Activated CD8-positive, alpha-beta memory T cell treated with anti-CD3 and anti-CD28 coated beads, Interleukin-2, amount 50 U/mL, for 1 hour (primary cell): ENCODE results near the gene FGF22.
A peak's percentile ranks its signal among the peaks of the same experiment; 100 is the strongest.
"Not testable (repeated sequence)": the region's sequence is repeated elsewhere in the genome, so short reads cannot be mapped to it uniquely, and the experiment has no call there.

Source experiments
- DNase-seq: peaks from one replicate; pipeline ENCODE4 v3.0.0-alpha.2; 2020; ENCODE audit errors: extremely low read depth

The FGF22 gene

DNA sequence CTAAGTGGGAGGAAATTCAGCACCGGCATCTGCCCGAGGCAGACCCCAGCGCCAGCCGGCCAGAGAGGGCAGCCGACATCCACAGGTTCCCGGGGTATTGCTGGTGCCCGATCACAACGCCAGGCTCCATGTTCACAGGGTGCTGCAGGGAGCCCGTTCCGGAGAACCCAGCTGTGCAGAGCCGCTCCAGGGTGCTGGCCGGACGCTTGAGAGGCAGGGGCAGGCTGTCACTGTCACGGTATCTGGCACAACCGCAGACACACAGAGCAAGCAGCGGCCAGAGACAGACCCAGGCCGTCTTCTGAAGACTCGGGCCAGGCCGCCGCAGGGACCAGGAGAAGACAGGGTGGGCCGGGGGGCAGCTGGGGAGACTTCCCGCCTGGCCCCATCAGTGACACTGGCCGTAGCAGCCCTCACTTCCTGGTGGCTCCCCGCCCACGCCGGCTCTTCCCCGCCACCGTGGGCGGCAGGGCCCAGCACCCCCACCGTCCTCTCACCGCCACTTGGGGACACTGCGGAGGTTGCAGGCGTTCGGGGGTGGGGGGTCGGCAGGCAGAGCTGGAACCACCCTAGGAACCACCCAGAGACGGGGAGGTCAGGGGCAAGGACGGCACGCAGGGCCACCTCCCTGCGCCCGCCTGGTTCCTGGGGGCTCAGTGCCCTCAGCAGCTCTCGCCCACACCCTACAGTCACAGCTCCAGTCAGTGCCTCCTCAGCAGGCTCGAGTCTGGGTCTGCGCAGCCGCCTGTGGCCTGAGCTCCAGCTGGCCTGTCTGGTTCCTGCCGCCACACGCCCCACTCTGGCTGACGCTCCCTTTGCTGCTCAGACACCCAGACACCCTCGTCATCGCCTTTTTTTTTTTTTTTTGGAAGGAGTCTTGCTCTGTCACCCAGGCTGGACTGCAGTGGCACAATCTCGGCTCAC, 19.5 kb downstream of the FGF22 start:
- DNase-seq, result no peak

DNA sequence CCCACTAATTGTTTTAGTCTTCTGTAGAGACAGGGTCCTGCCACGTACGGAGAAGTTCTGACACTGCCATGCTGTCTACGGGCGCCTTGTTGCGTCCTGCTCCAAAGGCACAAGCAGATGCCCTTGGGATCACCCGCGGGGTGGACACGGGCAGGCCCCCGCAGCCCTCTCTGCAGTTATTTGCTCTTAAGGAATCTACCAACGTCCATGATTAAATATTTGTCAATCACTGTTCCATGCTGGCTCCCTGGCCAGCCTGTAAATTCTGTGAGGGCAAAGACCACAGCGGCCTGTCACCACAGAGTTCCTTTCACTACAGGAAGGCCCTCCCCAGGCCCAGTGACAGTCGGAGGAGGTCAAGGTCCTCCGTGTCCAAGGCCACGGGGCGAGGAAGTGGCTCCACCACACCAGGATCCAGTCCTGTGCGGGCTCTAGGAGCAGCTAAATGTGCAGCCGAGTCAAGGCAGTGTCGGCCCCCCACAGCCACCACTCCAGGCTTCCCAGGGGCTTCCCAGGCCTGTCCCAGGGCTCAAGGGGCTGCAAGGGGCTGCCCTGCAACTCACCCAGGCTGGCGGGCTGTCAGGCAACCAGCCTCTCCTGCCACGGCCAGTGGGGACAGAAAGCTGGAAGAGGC, 21.2 kb downstream of the FGF22 start:
- DNase-seq, result no peak

DNA sequence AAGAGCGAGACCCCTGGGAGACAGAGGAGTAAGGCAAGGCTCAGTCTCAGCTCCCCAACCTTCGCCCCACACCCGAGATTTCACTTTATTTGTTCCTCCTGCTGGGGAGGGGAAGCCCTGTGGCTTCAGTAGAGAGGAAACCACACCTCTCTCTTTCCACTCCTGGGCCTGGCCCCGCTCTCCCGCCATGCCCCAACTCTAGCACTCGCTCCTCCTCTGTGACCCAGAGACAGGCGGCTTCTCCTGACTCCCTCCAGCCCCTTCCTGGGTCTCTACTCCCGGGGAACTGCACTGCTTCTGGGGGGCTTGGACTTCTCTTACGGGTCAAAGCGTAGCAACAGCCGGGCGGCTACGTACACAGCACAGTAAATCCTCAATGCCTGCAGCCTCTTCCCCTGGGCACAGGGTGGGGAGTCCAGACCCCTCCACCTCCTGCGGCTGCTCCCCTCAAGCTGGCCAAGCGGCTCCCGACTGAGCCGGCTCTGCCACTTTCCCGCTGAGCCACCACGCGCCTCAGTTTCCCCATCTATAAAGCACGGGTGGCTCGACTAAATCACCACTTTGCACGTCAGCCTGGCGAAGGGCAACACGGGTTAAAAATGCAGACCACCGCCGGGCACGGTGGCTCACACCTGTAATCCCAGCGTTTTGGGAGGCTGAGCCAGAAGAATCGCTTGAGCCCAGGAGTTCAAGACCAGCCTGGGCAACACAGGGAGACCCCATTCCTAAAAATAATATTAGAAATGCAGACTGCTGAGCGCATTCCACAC, 21.9 kb downstream of the FGF22 start:
- no peak for DNase-seq

DNA sequence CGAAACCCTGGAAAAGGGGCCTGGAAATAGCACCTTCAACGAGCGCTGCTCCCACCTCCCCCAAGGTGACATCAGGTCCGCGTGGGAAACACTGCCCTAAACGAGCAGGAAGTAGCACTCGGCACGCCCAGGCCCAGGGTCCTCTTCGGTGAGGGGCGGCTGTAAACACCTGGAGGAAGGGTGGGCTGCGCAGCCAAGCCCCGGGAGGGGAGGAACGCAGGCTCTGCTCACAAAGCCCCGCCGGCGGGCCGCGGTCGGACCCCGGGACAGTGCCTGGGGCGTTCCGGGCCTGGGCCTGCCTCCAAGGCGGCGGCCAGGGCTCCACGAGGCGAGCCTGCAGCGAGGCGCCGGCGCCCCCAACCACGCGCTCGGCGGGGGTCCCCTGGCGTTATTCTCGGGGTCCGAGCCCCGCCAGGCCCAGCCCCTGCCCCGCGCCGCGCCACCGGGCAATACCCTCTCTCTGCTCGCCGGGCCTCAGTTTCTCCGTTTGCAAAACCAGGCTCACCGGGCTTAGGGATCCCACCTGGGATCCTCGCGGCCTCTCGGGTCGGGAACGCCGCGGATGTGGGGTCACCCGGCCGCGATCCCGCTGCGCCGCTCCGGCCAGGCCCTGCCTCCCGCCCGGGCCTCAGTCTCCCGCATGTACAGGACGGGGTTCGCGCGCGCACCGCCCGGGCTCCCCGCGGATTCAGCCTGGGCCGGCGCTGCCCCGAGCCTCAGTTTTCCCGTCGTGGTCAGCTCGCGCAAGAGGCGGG, 22.7 kb downstream of the FGF22 start:
- no peak for DNase-seq

DNA sequence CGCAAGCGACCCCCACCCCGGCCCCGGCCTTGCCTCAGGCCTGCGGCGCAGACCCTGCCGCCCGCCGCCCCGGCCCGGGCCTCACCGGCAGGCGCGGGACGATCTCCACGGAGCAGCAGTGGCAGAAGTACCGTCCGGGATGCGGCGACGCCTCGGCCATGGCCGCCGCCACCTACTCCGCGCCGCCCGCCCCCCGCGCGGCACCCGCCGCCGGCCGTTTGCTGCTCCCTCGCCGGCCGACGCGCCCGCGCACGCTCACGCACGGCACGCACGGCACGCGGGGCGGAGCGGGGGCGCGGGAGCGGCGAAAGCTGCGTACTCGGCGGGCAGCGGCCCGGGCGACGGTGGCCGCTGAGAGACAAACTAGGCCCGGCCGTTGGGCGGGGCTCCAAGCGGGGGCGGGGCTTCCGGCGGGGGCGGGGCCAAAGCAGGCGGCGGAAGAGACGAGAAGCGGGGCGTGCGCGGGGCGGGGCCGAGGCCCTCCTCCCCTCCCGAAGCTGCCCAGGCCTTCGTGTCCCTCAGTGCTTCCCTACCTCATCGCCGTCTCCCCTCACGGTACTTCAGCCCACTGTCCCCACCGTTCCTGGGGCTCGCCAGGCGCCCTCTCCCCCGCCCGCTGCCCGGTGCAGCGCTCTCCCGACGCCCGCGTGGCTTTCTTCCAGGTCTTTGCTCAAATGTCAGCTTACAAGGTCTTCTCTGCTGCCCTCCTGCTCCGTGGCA, 23.4 kb downstream of the FGF22 start, which contains the start of gene RNF126:
Gene RNF126, minus strand, starts transcription at position 253 of the 720 bp plus-strand sequence. Its CDS starts 93 bp downstream, at position 160.
- DNase-seq, result peak; percentile 71

DNA sequence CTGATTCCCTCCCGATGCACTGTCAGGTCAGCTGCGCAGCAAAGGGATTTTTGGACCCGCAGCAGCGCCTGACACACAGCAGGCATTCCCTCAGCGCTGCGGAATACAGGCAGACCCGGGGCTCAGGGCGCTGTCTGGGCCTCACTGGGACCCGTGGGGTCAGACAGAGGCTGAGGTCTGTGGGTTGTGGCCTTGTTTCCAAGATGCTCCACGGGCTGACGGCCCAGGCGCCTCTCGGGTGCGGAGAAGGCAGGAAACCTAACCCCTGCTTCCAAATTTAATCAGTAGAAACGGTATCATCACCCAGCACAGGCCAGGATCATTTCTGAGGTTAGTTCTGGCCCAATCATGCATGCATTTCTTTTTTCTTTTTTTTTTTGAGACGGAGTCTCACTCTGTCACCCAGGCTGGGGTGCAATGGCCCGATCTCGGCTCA, 24.0 kb downstream of the FGF22 start:
- no peak for DNase-seq

DNA sequence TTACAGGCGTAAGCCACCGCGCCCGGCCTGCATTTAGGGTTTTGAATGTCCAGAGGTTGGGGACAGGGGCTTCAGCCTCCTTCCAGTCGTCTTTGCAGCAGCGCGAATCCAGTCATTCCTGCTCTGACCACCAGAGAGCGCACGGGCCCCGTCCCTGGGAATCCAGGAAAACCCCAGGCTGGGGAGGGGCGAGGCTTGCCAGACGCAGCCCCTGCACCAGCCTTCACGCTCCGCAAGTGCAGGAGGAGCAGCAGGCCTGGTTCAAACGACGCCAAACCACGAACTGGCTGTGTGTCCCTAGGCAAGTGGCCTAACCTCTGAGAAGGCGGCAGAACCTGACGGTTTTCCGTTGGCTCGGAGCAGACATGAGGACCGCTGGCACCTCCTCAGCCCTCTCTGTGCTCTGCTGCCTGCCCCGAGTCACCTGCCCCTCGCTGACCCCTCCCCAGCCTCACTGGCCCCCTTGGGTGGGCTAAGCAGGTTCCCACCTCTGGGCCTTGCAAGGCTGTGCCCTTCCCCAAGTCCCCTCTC, 25.3 kb downstream of the FGF22 start:
- DNase-seq, result peak; percentile 49

DNA sequence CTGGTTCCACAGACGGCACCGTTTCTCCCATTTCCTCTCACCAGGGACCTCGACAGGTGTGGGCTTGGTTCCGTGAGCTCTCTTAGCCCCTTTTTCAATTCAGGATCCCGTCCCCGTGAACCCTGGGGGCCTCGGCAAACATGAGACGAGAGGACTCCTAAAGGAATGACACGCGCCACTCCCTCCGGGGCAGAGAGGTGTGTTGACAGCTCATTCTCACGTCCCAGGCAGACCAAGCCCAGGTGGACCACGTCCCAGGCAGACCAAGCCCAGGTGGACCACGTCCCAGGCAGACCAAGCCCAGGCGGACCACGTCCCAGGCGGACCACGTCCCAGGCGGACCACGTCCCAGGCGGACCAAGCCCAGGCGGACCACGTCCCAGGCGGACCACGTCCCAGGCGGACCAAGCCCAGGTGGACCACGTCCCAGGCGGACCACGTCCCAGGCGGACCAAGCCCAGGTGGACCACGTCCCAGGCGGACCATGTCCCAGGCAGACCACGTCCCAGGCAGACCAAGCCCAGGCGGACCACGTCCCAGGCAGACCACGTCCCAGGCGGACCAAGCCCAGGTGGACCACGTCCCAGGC, 27.4 kb downstream of the FGF22 start:
- not testable (repeated sequence) for DNase-seq

DNA sequence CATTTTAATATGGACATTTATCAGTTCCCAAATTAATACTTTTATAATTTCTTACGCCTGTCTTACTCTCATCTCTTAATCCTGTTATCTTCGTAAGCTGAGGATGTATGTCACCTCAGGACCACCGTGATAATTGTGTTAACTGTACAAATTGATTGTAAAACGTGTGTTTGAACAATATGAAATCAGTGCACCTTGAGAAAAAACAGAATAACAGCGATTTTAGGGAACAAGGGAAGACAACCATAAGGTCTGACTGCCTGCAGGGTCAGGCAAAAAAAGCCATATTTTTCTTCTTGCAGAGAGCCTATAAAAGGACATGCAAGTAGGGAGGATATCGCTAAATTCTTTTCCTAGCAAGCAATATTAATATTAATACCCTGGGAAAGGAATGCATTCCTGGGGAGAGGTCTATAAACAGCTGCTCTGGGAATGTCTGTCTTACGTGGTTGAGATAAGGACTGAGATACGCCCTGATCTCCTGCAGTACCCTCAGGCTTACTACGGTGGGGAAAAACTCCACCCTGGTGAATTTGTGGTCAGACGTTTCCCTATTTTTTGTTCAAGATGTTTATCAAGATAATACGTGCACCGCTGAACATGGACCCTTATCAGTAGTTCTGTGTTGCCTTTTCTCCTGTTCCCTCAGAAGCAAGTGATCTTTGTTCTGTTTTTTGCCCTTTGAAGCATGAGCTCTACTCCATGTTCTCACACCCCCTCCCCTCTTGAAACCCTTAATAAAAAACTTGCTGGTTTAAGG, 29.2 kb downstream of the FGF22 start:
- DNase-seq, result not testable (repeated sequence)

DNA sequence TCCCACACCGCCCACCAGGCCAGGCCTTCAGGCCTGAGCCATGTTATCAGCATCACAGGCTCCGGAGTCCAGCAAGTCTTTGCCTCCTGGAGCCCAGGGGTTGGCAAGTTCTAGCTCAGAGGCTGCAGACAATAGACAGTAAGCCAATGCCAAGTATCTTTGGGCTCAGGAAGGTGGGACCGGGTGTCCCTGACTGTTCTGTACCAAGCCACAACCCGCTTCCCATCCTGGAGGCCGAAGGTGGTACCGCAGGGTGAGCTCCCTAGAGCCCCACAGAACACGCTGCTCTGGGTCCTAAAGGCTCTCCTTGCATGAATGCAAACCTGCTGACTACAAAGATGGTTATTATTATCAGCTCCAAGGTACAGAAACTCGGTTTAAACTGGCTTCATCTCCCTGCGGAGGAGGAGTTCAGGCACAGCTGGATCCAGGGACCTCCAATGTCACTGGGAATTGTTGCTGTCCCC, 31.0 kb downstream of the FGF22 start:
- no peak for DNase-seq

DNA sequence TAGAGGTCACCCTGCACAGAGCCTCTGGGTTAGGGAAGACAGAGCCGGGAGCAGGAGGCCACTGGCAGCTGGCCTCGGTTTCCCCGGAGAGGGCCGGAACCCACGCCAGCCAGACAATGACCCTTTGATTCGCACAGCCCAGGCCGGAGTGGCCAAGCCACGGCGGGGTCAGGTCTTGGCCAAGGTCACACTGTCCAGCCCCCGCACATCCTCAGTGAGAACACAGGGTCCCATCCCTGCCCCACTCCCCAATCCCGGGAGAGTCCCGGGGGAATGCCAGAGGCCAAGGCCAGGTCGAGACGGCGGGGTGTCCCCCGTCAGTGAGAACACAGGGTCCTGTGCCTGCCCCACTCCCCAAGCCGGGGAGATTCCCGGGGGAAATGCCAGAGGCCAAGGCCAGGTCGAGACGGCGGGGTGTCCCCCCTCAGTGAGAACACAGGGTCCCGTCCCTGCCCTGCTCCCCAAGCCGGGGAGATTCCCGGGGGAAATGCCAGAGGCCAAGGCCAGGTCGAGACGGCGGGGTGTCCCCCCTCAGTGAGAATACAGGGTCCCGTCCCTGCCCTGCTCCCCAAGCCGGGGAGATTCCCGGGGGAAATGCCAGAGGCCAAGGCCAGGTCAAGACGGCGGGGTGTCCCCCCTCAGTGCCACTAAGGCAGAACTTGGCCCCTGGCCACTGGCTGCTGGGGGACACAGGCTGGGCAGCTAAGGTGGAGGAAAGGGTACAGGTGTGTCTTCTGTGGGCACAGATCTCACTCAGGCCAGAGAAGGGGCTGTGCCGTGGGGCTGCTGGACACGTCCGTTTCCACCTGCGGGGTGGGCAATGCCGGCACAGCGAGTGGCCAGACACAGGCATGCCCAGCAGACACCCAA, 34.8 kb downstream of the FGF22 start:
- no peak for DNase-seq

DNA sequence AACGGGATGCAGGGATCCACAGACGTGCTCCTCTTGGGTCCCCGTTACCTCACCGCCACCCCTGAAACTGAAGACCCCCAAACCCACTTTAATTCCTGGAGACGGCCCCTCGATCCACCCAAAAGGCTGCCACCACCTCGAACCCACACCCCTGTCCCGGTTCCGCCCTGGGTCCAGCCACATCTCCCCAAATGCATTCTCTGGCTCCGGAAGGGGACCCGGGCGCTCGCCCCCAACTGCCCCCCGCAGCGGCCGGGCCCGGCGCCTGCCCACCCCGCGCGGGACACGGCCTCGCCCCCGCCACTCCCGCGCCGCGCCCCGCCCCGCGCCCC, 36.3 kb downstream of the FGF22 start:
- no peak for DNase-seq

DNA sequence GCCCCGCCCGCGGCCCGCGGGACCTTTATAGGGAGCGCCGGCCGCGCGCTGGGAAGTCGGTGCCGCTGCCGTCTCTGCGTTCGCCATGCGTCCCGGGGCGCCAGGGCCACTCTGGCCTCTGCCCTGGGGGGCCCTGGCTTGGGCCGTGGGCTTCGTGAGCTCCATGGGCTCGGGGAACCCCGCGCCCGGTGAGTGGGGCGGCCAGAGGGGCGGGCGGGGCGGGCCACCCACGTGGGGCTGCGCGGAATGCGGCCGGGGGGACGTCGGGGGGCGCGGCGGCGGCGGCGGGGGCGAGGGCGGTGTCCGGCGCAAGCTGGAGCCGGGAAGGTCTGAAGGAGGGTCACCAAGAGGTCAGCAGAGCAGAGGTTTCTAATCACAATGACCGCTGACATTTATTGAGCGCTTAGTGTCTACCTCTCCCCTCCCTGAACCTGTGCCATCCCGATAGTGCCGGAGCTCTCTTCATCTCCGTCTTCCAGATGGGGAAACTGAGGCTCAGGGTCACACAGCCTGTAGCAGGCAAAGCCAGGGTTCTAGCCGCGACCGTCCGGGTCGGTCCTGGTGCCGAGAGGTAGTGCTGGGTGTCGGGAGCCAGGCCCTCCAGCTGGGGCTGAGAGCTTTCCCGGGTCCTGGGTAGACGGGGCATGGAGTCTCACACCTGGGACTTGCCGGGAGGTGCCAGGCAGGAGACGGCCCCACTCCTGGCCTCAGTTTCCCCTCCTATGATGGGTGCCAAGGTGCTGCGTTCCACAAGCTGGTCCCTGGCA, 36.8 kb downstream of the FGF22 start, which contains the start of gene FSTL3:
Gene FSTL3, plus strand, starts transcription at position 54 of the 767 bp plus-strand sequence. Its CDS starts 32 bp downstream, at position 86.
- DNase-seq, result no peak

DNA sequence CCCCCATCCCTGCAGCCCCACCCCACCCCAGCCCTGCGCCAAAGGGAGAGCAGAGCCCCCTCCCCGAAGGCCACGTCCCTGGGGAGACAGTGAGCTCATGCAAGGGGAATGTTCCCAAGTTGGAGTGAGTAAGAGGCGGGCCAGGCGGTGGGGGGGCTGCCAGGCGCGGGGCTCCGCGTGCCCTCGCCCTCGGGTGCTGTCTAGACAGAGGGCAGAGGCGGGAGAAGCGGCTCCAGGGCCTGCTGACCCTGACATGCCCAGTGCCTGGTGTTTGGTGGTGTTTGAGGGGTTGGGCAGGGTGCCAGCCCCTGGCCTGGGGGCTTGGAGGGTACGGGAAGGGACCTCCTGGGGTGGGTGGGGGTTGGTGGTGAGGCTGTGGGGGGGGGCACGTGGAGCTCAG, 37.5 kb downstream of the FGF22 start:
- DNase-seq, result no peak

DNA sequence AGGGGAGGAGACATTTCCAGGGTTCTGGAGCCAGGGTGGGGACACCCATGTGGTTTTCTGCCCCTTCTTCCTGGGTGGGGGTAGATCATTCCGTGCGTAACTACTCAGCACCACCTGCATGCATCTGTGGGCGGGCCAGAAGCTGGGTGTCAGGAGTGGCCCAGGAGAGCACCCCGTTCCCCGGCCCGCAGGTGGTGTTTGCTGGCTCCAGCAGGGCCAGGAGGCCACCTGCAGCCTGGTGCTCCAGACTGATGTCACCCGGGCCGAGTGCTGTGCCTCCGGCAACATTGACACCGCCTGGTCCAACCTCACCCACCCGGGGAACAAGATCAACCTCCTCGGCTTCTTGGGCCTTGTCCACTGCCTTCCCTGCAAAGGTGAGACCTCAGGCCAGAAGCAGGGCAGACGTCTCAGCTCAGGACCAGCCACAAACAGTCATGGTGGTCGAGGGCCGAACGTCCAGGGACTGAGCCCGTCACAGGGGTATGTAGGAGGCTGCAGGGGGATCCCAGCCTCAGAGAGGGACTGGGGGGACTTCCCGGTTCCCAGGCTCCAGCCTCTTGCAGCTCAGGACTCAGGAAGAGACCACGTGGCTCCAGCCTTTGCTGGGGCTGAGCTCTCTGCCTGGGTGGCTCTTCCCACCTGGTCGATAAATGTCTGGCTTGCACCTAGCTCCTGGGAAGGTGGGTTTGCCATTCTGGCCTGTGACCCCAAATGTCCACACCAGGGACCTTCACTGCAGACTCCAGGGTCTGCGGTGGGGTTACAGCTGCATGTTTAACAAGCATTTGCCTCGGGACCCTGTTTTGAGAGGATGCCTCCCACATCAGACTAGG, 38.1 kb downstream of the FGF22 start:
- no peak for DNase-seq

DNA sequence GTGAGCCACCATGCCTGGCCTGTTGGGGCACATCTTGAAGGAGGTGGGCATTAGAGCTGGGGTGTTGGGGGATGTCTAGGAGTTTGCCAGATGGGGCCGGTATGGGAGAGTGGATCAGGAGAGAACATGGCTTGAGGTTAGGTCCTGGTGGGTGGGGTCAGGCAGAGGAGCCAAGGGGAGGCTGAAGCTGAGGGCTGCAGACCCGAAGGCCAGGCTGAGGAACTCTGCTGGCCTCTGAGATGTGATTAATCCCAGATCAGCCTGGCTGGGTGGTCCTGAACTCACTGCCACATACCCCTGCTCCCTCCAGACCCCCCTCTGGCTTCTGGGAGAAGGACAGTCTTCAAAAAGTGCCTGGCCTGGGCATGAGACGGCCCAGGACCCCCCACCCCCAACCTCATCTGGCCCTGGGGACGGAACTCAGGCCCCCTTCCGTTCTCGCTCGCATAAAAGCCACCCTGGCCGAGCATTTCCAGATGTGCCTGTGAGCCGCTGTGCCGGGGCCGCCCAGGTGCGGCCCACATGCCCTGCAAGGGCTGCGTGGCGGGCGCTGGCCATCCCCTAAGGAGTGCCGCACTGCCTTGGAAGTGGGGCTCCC, 39.2 kb downstream of the FGF22 start:
- no peak for DNase-seq
